ENCODE data around the gene COA1.

GRCh38 chr7:43711503-43711902, 17.8 kb downstream of the COA1 start:
- TF ChIP-seq CTCF (IDR thresholded peaks at IDR 0.05; ENCODE audit: poor library complexity, severe bottlenecking) (no peak), POLR2AphosphoS5 (IDR thresholded peaks at IDR 0.05) (no peak), RAD21 (conservative IDR thresholded peaks at IDR 0.05) (no peak), EP300 (conservative IDR thresholded peaks at IDR 0.05; ENCODE audit: poor library complexity, severe bottlenecking) (no peak)

All from neural cell (in vitro differentiated cells).